Left hindlimb (tissue), 1 donor: ENCODE measurements around the gene DEAF1.
"Not testable (repeated sequence)": the region's sequence is repeated elsewhere in the genome, so short reads cannot be mapped to it uniquely, and the experiment has no call there.

ENCODE experiments used
- DNase-seq: peaks from one replicate; pipeline ENCODE4 v3.0.0-alpha.2; 2018

DEAF1 gene

GRCh38 chr11:694563-695287 is at the start of gene DEAF1:
TSS of gene DEAF1 (minus strand) at chr11:695222. CDS start at chr11:695047, 175 bp downstream.
- DNase-seq = peak; percentile 99

GRCh38 chr11:742571-743201 is 47.7 kb upstream of the DEAF1 start:
- DNase-seq = no peak

GRCh38 chr11:742156-742546 is 47.1 kb upstream of the DEAF1 start:
- no peak for DNase-seq

GRCh38 chr11:737899-738298 is 42.9 kb upstream of the DEAF1 start:
- not testable (repeated sequence) for DNase-seq

GRCh38 chr11:737366-737765 is 42.3 kb upstream of the DEAF1 start:
- DNase-seq = no peak

GRCh38 chr11:734541-734940 is 39.5 kb upstream of the DEAF1 start:
- not testable (repeated sequence) for DNase-seq

- no peak for DNase-seq
Measured at GRCh38 chr11:733072-733471, 38.0 kb upstream of the DEAF1 start.

GRCh38 chr11:729492-730074 is 34.6 kb upstream of the DEAF1 start:
- peak; percentile 49 for DNase-seq

- no peak for DNase-seq
Measured at GRCh38 chr11:728901-729491, 34.0 kb upstream of the DEAF1 start.

- peak; percentile 81 for DNase-seq
Measured at GRCh38 chr11:727859-728748, 33.1 kb upstream of the DEAF1 start.

GRCh38 chr11:727281-727701 is 32.3 kb upstream of the DEAF1 start:
- peak; percentile 37 for DNase-seq

GRCh38 chr11:726278-727220 is 31.5 kb upstream of the DEAF1 start:
- peak; percentile 69 for DNase-seq

GRCh38 chr11:725624-726202 is 30.7 kb upstream of the DEAF1 start:
- DNase-seq = peak; percentile 38

GRCh38 chr11:724778-725386 is 29.9 kb upstream of the DEAF1 start:
- no peak for DNase-seq

GRCh38 chr11:724049-724777 is 29.2 kb upstream of the DEAF1 start:
- DNase-seq = peak; percentile 57

- peak; percentile 47 for DNase-seq
Measured at GRCh38 chr11:723120-723883, 28.3 kb upstream of the DEAF1 start.

- DNase-seq = peak; percentile 40
Measured at GRCh38 chr11:722346-722811, 27.4 kb upstream of the DEAF1 start.

- no peak for DNase-seq
Measured at GRCh38 chr11:721741-722345, 26.8 kb upstream of the DEAF1 start.
